B cell (primary cell): ENCODE results near the gene ABCA13. TPM values are rescaled to one million over a fixed set of nuclear protein-coding genes. Genes with fewer than 3 reads are reported as not detected.

Experiments used
- ATAC-seq: fragments of 200-7000 bp; cut with Tn5 transposase; one replicate; pipeline ENCODE4 v1.10.0; 2021; ENCODE audit warnings: low read depth, mild to moderate bottlenecking, moderate number of reproducible peaks, moderate library complexity
- CTCF ChIA-PET: fragments of 350-600 bp; sonication (Branson Sonifier 250); formaldehyde crosslinking; loops from one replicate; lab custom pipeline; 2021; ENCODE audit warnings: antibody characterized with exemption, inconsistent platforms; lab: Charles Lee
- POLR2A ChIA-PET: fragments of 350-600 bp; sonication (Branson Sonifier 250); formaldehyde crosslinking; loops from one replicate; lab custom pipeline; 2021; ENCODE audit warnings: antibody characterized with exemption; lab: Charles Lee
- DNase-seq: peaks from one replicate; pipeline ENCODE4 v3.0.0; 2013
- H2AFZ ChIP-seq: 2 replicates; pipeline ENCODE4 v1.6.1; 2012; ENCODE audit warnings: mild to moderate bottlenecking, low read depth, low read length; ENCODE audit not compliant: insufficient read depth, poor library complexity, severe bottlenecking
- H3K27ac ChIP-seq, 2 donors: 1 replicate in 1 of 2; 2 replicates in 1 of 2; pipeline ENCODE4 v1.5.1; 2012 to 2013; ENCODE audit warnings: low read length in 2 of 2, mild to moderate bottlenecking in 2 of 2, moderate library complexity in 1 of 2
- H3K27me3 ChIP-seq, 4 experiments: fragments of 200-600 bp in 1 of 4; sonication (generic) in 1 of 4; replicated peaks in 1 of 4; 1 replicate in 2 of 4; 2 replicates in 2 of 4; pipeline versions ENCODE4 v1.6.1 to v1.7.0; 2013 to 2016; ENCODE audit warnings: low read length in 3 of 4, mild to moderate bottlenecking in 2 of 4, mixed read lengths in 1 of 4, moderate library complexity in 1 of 4; ENCODE audit not compliant: insufficient read depth in 4 of 4, control insufficient read depth in 3 of 4; ENCODE audit errors: control extremely low read depth in 1 of 4
- H3K36me3 ChIP-seq, 2 experiments: replicated peaks in 1 of 2; 1 replicate in 1 of 2; 2 replicates in 1 of 2; pipeline versions ENCODE4 v1.6.1 to v1.7.1; 2013; ENCODE audit warnings: low read length in 1 of 2; ENCODE audit not compliant: insufficient read depth in 2 of 2, control insufficient read depth in 1 of 2; ENCODE audit errors: control extremely low read depth in 1 of 2, extremely low read depth in 1 of 2
- H3K4me1 ChIP-seq, 2 donors: fragments of 200-600 bp in 1 of 2; sonication (generic) in 1 of 2; 1 replicate in 1 of 2; 2 replicates in 1 of 2; pipeline versions ENCODE4 v1.5.1 to v1.6.1; 2013 to 2017; ENCODE audit warnings: low read length in 2 of 2; ENCODE audit not compliant: control insufficient read depth in 2 of 2, insufficient read depth in 2 of 2
- H3K4me2 ChIP-seq: replicated peaks from 2 replicates; pipeline ENCODE3; 2012; ENCODE audit warnings: mild to moderate bottlenecking, low read depth, low read length; ENCODE audit not compliant: poor library complexity, severe bottlenecking
- H3K4me3 ChIP-seq, 5 experiments: fragments of 200-600 bp in 1 of 5; sonication (generic) in 1 of 5; 1 replicate in 3 of 5; 2 replicates in 2 of 5; pipeline versions ENCODE4 v1.5.1 to v1.7.0; 2011 to 2016; ENCODE audit warnings: low read length in 4 of 5, mild to moderate bottlenecking in 4 of 5, low read depth in 2 of 5, control low read depth in 1 of 5, moderate library complexity in 1 of 5; ENCODE audit not compliant: insufficient read depth in 1 of 5; ENCODE audit errors: control extremely low read depth in 1 of 5, extremely low read depth in 1 of 5
- H3K79me2 ChIP-seq: fragments of 200-600 bp; sonication (generic); one replicate; pipeline ENCODE4 v1.6.0; 2016; ENCODE audit warnings: low read length; ENCODE audit not compliant: control insufficient read depth, insufficient read depth
- H3K9ac ChIP-seq: fragments of 200-600 bp; sonication (generic); 2 replicates; pipeline ENCODE4 v1.6.1; 2017; ENCODE audit warnings: mild to moderate bottlenecking, low read length, moderate library complexity
- H3K9me3 ChIP-seq, 3 donors: one replicate each; pipeline versions ENCODE4 v1.6.1 to v1.7.1; 2013; ENCODE audit warnings: low read length in 2 of 3; ENCODE audit not compliant: control insufficient read depth in 2 of 3, insufficient read depth in 1 of 3; ENCODE audit errors: control extremely low read depth in 1 of 3
- H4K20me1 ChIP-seq: 2 replicates; pipeline ENCODE4 v1.6.0; 2012; ENCODE audit warnings: mild to moderate bottlenecking, low read length; ENCODE audit not compliant: insufficient read depth, control insufficient read depth, poor library complexity, severe bottlenecking
- H3K27ac Mint-ChIP-seq: one replicate; pipeline ENCODE4 v1.8.0; 2021; ENCODE audit warnings: mixed read lengths
- H3K27me3 Mint-ChIP-seq: one replicate; pipeline ENCODE4 v1.8.0; 2021; ENCODE audit warnings: mixed read lengths
- H3K4me1 Mint-ChIP-seq: one replicate; pipeline ENCODE4 v1.8.0; 2021; ENCODE audit warnings: mixed read lengths
- H3K4me3 Mint-ChIP-seq: one replicate; pipeline ENCODE4 v1.8.0; 2021; ENCODE audit warnings: mixed read lengths
- H3K9me3 Mint-ChIP-seq: one replicate; pipeline ENCODE4 v1.8.0; 2022; ENCODE audit warnings: mixed read lengths; ENCODE audit not compliant: insufficient read depth
- EZH2 ChIP-seq: IDR thresholded peaks from 2 replicates; pipeline ENCODE4 v1.6.1; 2012; ENCODE audit warnings: borderline replicate concordance, low read depth, mild to moderate bottlenecking, moderate library complexity, low read length; ENCODE audit not compliant: insufficient read depth, poor library complexity, severe bottlenecking
- WGBS: methylation state at CpG from one replicate; pipeline ENCODE4 v1.1.5; 2013; ENCODE audit warnings: missing lambda C conversion rate; ENCODE audit not compliant: insufficient coverage; 5-methylcytosine and 5-hydroxymethylcytosine counted together
- intact Hi-C: fragments of 100-400 bp; cut with micrococcal nuclease; formaldehyde crosslinking; loops from one replicate; pipeline ENCODE4 v1.10.0; 2022
- polyA plus RNA-seq: library from polyadenylated mRNA; depleted of rRNA; stranded (reverse); fragments of >200 nt; gene quantifications from 2 replicates; pipeline ENCODE4 v1.2.3, GENCODE V29; 2012
- total RNA-seq, 2 donors: library from RNA; stranded (reverse); fragments of 120-200 nt in 1 of 2; gene quantifications; 1 replicate in 1 of 2; 2 replicates in 1 of 2; pipeline versions ENCODE4 v1.2.3 to v1.2.4, GENCODE V29; 2013 to 2022
- TF ChIP-seq, protein P1 (sequence below): fragments of 200-600 bp; IDR thresholded peaks from one replicate; pipeline ENCODE4 v1.8.0; 2022; ENCODE audit warnings: antibody characterized with exemption, mild to moderate bottlenecking

The ABCA13 gene
- total and polyA plus RNA-seq, 2 donors (not counting 1 experiment from before 2014, with no cell fraction given): not detected

DNA sequence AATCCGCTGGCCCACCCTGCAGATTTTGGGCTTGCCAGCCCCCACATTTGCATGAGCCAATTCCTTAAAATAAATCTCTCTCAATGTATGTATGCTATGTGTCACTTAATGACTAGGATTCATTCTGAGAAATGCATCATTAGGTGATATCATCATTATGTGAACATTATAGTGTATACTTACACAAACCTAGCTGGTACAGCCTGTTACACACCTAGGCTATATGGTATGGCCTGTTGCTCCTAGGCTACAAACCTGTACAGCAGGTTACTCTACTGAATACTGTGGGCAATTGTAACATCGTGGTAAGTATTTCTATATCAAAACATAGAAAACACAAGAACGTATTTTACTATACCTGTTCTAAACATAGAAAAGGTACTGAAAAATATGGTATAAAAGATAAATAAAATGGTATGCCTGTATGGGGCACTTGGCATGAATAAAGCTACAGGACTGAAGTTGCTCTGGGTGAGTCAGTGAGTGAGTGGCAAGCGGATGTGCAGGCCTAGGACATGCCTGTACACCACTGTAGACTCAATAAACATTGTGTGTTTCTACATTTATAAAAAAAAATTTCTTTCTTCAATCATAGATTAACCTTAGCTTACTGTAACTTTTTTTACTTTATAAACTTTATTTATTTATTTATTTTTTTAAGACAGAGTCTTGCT is 135.9 kb downstream of the ABCA13 start:
- no peaks in the 10 kb centered on the region for H4K20me1 ChIP-seq
- peaks cover 0 to 2% (median 0%) of the 10 kb centered on the region in 3 donors for H3K9me3 ChIP-seq
- ChIA-PET CTCF (no interaction called here), POLR2A (no interaction called here)
- no peak for DNase-seq
- no peak overlapping the region for H3K27ac ChIP-seq
- H3K4me1 ChIP-seq: no peaks in the 10 kb centered on the region
- H3K9me3 Mint-ChIP-seq: no peaks in the 10 kb centered on the region
- H3K4me1 Mint-ChIP-seq: no peaks in the 10 kb centered on the region
- no peak overlapping the region for H3K4me2 ChIP-seq
- no peak overlapping the region for H3K4me3 ChIP-seq
- H3K4me3 Mint-ChIP-seq: no peak overlapping the region
- no peaks in the 10 kb centered on the region for H3K27me3 Mint-ChIP-seq
- no CpG with 5 or more reads among the region's 4 CpGs for WGBS
- no peaks in the 10 kb centered on the region for H3K79me2 ChIP-seq
- H3K9ac ChIP-seq: no peak overlapping the region
- TF ChIP-seq EZH2: no peak
- TF ChIP-seq, protein P1, sequence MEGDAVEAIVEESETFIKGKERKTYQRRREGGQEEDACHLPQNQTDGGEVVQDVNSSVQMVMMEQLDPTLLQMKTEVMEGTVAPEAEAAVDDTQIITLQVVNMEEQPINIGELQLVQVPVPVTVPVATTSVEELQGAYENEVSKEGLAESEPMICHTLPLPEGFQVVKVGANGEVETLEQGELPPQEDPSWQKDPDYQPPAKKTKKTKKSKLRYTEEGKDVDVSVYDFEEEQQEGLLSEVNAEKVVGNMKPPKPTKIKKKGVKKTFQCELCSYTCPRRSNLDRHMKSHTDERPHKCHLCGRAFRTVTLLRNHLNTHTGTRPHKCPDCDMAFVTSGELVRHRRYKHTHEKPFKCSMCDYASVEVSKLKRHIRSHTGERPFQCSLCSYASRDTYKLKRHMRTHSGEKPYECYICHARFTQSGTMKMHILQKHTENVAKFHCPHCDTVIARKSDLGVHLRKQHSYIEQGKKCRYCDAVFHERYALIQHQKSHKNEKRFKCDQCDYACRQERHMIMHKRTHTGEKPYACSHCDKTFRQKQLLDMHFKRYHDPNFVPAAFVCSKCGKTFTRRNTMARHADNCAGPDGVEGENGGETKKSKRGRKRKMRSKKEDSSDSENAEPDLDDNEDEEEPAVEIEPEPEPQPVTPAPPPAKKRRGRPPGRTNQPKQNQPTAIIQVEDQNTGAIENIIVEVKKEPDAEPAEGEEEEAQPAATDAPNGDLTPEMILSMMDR: no peak
- no peaks in the 10 kb centered on the region for H3K27me3 ChIP-seq
- intact Hi-C loops: no loop called here
- no peak overlapping the region for H3K27ac Mint-ChIP-seq
- no peak for ATAC-seq
- no peak overlapping the region for H2AFZ ChIP-seq
- H3K36me3 ChIP-seq: no peaks in the 10 kb centered on the region

DNA sequence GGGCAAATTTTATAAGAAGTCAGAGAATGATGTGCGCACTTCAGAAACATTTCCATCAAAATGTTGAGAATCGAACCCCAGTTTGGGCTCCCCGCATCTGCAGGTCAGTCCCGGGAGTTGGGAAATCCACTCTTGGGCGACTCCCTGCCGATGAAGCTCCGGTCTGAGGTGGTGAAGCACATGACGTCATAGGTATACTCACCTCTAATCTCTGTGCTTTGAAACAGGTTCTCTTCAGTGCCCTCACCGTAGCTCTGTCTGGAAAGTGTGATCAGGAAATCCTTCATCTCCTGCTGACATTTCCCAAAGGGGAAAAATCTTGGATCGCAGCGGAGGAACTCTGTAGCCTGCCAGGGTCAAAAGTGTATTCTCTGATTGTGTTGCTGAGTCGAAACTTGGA is 138.5 kb downstream of the ABCA13 start:
- Histone ChIP-seq H3K4me3 (no peak overlapping the region), H3K79me2 (no peaks in the 10 kb centered on the region), H3K36me3 (no peaks in the 10 kb centered on the region), H3K4me2 (no peak overlapping the region), H2AFZ (no peak overlapping the region), H3K9ac (no peak overlapping the region), H4K20me1 (no peaks in the 10 kb centered on the region), H3K27me3 (no peaks in the 10 kb centered on the region), H3K4me1 (no peaks in the 10 kb centered on the region), H3K27ac (no peak overlapping the region), H3K9me3 (peaks cover 0 to 2% (median 0%) of the 10 kb centered on the region in 3 donors)
- Mint-ChIP-seq H3K27me3 (no peaks in the 10 kb centered on the region), H3K4me3 (no peak overlapping the region), H3K9me3 (no peaks in the 10 kb centered on the region), H3K27ac (no peak overlapping the region), H3K4me1 (no peaks in the 10 kb centered on the region)
- WGBS: 96% methylated on average over 11 of the region's 12 CpGs
- ATAC-seq: no peak
- DNase-seq: no peak
- TF ChIP-seq, protein P1: no peak
- TF ChIP-seq EZH2: no peak
- ChIA-PET CTCF (no interaction called here), POLR2A (no interaction called here)
- intact Hi-C loops: no loop called here
